Fibroblast of the aortic adventitia (primary cell): Measurements from ENCODE around the gene LHX8. TPM values are rescaled to one million over a fixed set of nuclear protein-coding genes. Genes with fewer than 3 reads are reported as not detected.

Source experiments
- DNase-seq: peaks from one replicate; pipeline ENCODE4 v3.0.0-alpha.2; 2010; ENCODE audit warnings: low read depth
- H3K4me3 ChIP-seq: 2 replicates; pipeline ENCODE4 v1.5.1; 2011; ENCODE audit warnings: low read depth, mild to moderate bottlenecking, control low read depth, low read length, moderate library complexity
- CTCF ChIP-seq: IDR thresholded peaks from 2 replicates; pipeline ENCODE4 v1.5.1; 2011; ENCODE audit warnings: mild to moderate bottlenecking, low read length, control low read depth, inconsistent platforms; ENCODE audit not compliant: insufficient read depth
- total RNA-seq: library from RNA; depleted of rRNA; stranded (reverse); fragments of >200 nt; gene quantifications from 2 replicates; pipeline ENCODE4 v1.2.3, GENCODE V29; 2012; ENCODE audit warnings: low replicate concordance

LHX8 gene
- total RNA-seq, 1 donor = 0.09 TPM

GRCh38 chr1:75132812-75133619 lies 1.2 kb upstream of the LHX8 start:
- no peak overlapping the region for H3K4me3 ChIP-seq
- no peak for DNase-seq
- no peak for TF ChIP-seq CTCF

- no peak for TF ChIP-seq CTCF
- peak; percentile 4 for DNase-seq
- H3K4me3 ChIP-seq = peak overlapping the region; percentile 23
Measured at GRCh38 chr1:75134647-75135572, 722 bp downstream of the LHX8 start.

GRCh38 chr1:75135573-75136194 lies 1.5 kb downstream of the LHX8 start:
- peak overlapping the region; percentile 23 for H3K4me3 ChIP-seq
- DNase-seq = peak; percentile 19
- no peak for TF ChIP-seq CTCF

- no peak overlapping the region for H3K4me3 ChIP-seq
- no peak for TF ChIP-seq CTCF
- DNase-seq = no peak
Measured at GRCh38 chr1:75136195-75136815, 2.1 kb downstream of the LHX8 start.

GRCh38 chr1:75136921-75137641 lies 2.9 kb downstream of the LHX8 start:
- no peak for DNase-seq
- no peak overlapping the region for H3K4me3 ChIP-seq
- no peak for TF ChIP-seq CTCF

- no peak for DNase-seq
- no peak for TF ChIP-seq CTCF
- no peak overlapping the region for H3K4me3 ChIP-seq
Measured at GRCh38 chr1:75152092-75152491, 17.9 kb downstream of the LHX8 start.
